ENCODE measurements around the gene MAEA. TPM values are rescaled to one million over a fixed set of nuclear protein-coding genes. Genes with fewer than 3 reads are reported as not detected.

The MAEA gene
- total and polyA plus RNA-seq, 10 of the 15 experiments (the other 5 are each of a cell fraction or from before 2014, with no cell fraction given): 3.6 to 67.1 (median 54.6) TPM

DNA sequence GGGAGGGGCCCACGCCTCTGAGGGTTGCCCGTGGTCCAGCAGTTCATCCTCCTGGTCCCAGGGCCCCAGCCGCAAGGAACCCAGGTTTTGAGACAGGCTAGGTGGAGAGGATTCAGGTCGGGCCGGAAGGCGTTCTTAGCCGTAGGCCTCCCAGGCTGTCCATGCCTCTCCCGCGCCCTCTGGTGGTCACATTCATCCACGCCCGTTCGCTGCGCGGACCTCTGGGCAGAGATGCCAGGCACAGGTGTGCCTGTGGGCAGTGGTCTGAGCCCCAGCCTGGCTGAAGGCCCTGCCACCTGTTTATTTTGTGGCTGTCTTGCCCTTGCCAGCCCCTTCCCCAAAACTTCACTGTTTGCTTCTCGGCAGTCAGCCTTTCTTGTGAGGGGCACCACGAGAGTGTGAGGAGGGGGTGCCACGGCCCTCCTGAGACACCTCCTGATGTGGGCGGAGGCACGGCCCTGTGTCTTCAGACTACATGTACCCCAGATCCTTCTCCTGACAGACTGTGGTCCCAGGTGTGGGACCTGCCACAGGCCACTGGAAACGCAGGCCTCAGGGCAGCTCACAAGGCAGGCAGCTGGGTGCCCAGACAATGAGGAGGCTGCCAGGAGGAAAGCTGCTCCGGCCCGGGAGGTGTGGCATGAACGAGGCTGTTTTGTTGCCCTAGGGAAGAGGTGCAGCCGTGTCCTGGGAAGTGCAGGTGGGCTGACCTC is 62.3 kb downstream of the MAEA start (continued):
- TF ChIP-seq BCLAF1 (IDR thresholded peaks at IDR 0.05) (no peak), TCF3 (IDR thresholded peaks at IDR 0.05; ENCODE audit: borderline replicate concordance, insufficient read depth, low read depth, low read length) (0 out of 2 replicates have a peak, but pooled peaks have one; percentile 21), CTCF (IDR thresholded peaks at IDR 0.05 in 2 of 3, conservative IDR thresholded peaks at IDR 0.05 in 1 of 3; ENCODE audit: control insufficient read depth in 2 of 3, extremely low read depth in 1 of 3, insufficient read depth in 1 of 3, low read depth in 3 of 3, low read length in 3 of 3) (peak; percentile 85 to 97 (median 91)), STAT1 (conservative IDR thresholded peaks at IDR 0.05) (no peak), IKZF1 (conservative IDR thresholded peaks at IDR 0.05) (0 out of 2 replicates have a peak, but pooled peaks have one; percentile 20), GATAD2B (conservative IDR thresholded peaks at IDR 0.05; ENCODE audit: low read depth) (0 out of 2 replicates have a peak, but pooled peaks have one; percentile 29), SRF (IDR thresholded peaks at IDR 0.05; ENCODE audit: low read depth in 2 of 2, low read length in 2 of 2) (no peak), YBX1 (IDR thresholded peaks at IDR 0.05) (no peak), BMI1 (IDR thresholded peaks at IDR 0.05; ENCODE audit: borderline replicate concordance) (no peak), PAX8 (IDR thresholded peaks at IDR 0.05) (no peak)
- TF ChIP-seq, protein P1, sequence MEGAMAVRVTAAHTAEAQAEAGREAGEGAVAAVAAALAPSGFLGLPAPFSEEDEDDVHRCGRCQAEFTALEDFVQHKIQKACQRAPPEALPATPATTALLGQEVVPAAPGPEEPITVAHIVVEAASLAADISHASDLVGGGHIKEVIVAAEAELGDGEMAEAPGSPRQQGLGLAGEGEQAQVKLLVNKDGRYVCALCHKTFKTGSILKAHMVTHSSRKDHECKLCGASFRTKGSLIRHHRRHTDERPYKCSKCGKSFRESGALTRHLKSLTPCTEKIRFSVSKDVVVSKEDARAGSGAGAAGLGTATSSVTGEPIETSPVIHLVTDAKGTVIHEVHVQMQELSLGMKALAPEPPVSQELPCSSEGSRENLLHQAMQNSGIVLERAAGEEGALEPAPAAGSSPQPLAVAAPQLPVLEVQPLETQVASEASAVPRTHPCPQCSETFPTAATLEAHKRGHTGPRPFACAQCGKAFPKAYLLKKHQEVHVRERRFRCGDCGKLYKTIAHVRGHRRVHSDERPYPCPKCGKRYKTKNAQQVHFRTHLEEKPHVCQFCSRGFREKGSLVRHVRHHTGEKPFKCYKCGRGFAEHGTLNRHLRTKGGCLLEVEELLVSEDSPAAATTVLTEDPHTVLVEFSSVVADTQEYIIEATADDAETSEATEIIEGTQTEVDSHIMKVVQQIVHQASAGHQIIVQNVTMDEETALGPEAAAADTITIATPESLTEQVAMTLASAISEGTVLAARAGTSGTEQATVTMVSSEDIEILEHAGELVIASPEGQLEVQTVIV (IDR thresholded peaks at IDR 0.05; ENCODE audit: borderline replicate concordance, partially characterized antibody): no peak
- TF ChIP-seq, protein P2, sequence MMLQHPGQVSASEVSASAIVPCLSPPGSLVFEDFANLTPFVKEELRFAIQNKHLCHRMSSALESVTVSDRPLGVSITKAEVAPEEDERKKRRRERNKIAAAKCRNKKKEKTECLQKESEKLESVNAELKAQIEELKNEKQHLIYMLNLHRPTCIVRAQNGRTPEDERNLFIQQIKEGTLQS (IDR thresholded peaks at IDR 0.05; ENCODE audit: borderline replicate concordance, extremely low read depth, low read depth, low read length): no peak
- TF ChIP-seq, protein P3, sequence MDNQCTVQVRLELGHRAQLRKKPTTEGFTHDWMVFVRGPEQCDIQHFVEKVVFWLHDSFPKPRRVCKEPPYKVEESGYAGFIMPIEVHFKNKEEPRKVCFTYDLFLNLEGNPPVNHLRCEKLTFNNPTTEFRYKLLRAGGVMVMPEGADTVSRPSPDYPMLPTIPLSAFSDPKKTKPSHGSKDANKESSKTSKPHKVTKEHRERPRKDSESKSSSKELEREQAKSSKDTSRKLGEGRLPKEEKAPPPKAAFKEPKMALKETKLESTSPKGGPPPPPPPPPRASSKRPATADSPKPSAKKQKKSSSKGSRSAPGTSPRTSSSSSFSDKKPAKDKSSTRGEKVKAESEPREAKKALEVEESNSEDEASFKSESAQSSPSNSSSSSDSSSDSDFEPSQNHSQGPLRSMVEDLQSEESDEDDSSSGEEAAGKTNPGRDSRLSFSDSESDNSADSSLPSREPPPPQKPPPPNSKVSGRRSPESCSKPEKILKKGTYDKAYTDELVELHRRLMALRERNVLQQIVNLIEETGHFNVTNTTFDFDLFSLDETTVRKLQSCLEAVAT (IDR thresholded peaks at IDR 0.05): no peak

All from GM12878 (cell line).